Measurements from ENCODE around the gene PRKAG1.

The PRKAG1 gene

GRCh38 chr12:48965298-48965838 is 53.2 kb downstream of the PRKAG1 start:
- no peak for DNase-seq
- TF ChIP-seq CTCF (IDR thresholded peaks at IDR 0.05; ENCODE audit: low read depth, low read length), result peak; percentile 38
- H3K27me3 ChIP-seq (ENCODE audit: insufficient read depth, low read depth, severe bottlenecking), result no peaks in the 10 kb centered on the region

GRCh38 chr12:48961801-48962200 is 56.8 kb downstream of the PRKAG1 start:
- H3K27ac ChIP-seq, result no peak overlapping the region
- no peaks in the 10 kb centered on the region for H3K27me3 ChIP-seq (ENCODE audit: insufficient read depth, low read depth, severe bottlenecking)
- no peak for DNase-seq
- no peak overlapping the region for H3K4me3 ChIP-seq (ENCODE audit: low read depth, low read length)
- H3K9me3 ChIP-seq (ENCODE audit: severe bottlenecking), result no peaks in the 10 kb centered on the region
- H3K36me3 ChIP-seq, result no peaks in the 10 kb centered on the region
- no peak for TF ChIP-seq CTCF (IDR thresholded peaks at IDR 0.05; ENCODE audit: low read depth, low read length)

More at GRCh38 chr12:48965298-48965838, 53.2 kb downstream of the PRKAG1 start:
- Histone ChIP-seq H3K9me3 (ENCODE audit: severe bottlenecking) (no peaks in the 10 kb centered on the region), H3K4me3 (ENCODE audit: low read depth, low read length) (no peak overlapping the region), H3K36me3 (no peaks in the 10 kb centered on the region), H3K27ac (no peak overlapping the region)

- no peak for DNase-seq
- Histone ChIP-seq H3K27ac (no peak overlapping the region), H3K4me3 (ENCODE audit: low read depth, low read length) (no peak overlapping the region), H3K9me3 (ENCODE audit: severe bottlenecking) (no peaks in the 10 kb centered on the region), H3K36me3 (no peaks in the 10 kb centered on the region), H3K27me3 (ENCODE audit: insufficient read depth, low read depth, severe bottlenecking) (no peaks in the 10 kb centered on the region)
- no peak for TF ChIP-seq CTCF (IDR thresholded peaks at IDR 0.05; ENCODE audit: low read depth, low read length)
Observed at GRCh38 chr12:48961331-48961730, 57.2 kb downstream of the PRKAG1 start.

- Histone ChIP-seq H3K36me3 (peaks cover under 1% of the 10 kb centered on the region; the same call in 1 of the 2 replicates), H3K9me3 (ENCODE audit: severe bottlenecking) (no peaks in the 10 kb centered on the region), H3K27ac (no peak overlapping the region), H3K4me3 (ENCODE audit: low read depth, low read length) (no peak overlapping the region), H3K27me3 (ENCODE audit: insufficient read depth, low read depth, severe bottlenecking) (no peaks in the 10 kb centered on the region)
- DNase-seq, result no peak
- TF ChIP-seq CTCF (IDR thresholded peaks at IDR 0.05; ENCODE audit: low read depth, low read length), result no peak
Observed at GRCh38 chr12:48960834-48961233, 57.7 kb downstream of the PRKAG1 start.

- no peak for TF ChIP-seq CTCF (IDR thresholded peaks at IDR 0.05; ENCODE audit: low read depth, low read length)
- H3K27ac ChIP-seq, result peak overlapping the region; percentile 40; the same call in 1 of the 2 replicates
- H3K36me3 ChIP-seq, result peaks cover 12% of the 10 kb centered on the region
- no peaks in the 10 kb centered on the region for H3K27me3 ChIP-seq (ENCODE audit: insufficient read depth, low read depth, severe bottlenecking)
- H3K9me3 ChIP-seq (ENCODE audit: severe bottlenecking), result no peaks in the 10 kb centered on the region
- DNase-seq, result no peak
- H3K4me3 ChIP-seq (ENCODE audit: low read depth, low read length), result peak overlapping the region; percentile 85
Observed at GRCh38 chr12:48958049-48958388, 60.6 kb downstream of the PRKAG1 start.

All from WERI-Rb-1 (cell line).